Mucosa of rectum (tissue), 2 donors: ENCODE results near the gene TOR1B.

Experiments used
- H3K27ac ChIP-seq, 2 donors: one replicate each; pipeline ENCODE4 v1.7.0; 2013; ENCODE audit warnings: inconsistent platforms in 2 of 2, low read depth in 2 of 2, low read length in 2 of 2
- H3K27me3 ChIP-seq, 2 donors: one replicate each; pipeline ENCODE4 v1.7.0; 2013; ENCODE audit warnings: low read length in 2 of 2; ENCODE audit not compliant: control insufficient read depth in 2 of 2, insufficient read depth in 2 of 2
- H3K36me3 ChIP-seq, 2 donors: one replicate each; pipeline ENCODE4 v1.7.0; 2013; ENCODE audit warnings: low read length in 2 of 2; ENCODE audit not compliant: control insufficient read depth in 2 of 2, insufficient read depth in 2 of 2
- H3K4me1 ChIP-seq, 2 donors: one replicate each; pipeline ENCODE4 v1.7.0; 2013; ENCODE audit warnings: low read length in 2 of 2, mild to moderate bottlenecking in 1 of 2; ENCODE audit not compliant: control insufficient read depth in 2 of 2, insufficient read depth in 2 of 2
- H3K4me3 ChIP-seq, 2 donors: one replicate each; pipeline ENCODE4 v1.7.0; 2013; ENCODE audit warnings: low read length in 2 of 2
- H3K9ac ChIP-seq, 2 donors: one replicate each; pipeline ENCODE4 v1.7.0; 2013; ENCODE audit warnings: low read length in 2 of 2, low read depth in 1 of 2, mild to moderate bottlenecking in 1 of 2
- H3K9me3 ChIP-seq, 2 donors: one replicate each; pipeline ENCODE4 v1.7.0; 2013; ENCODE audit warnings: low read length in 2 of 2; ENCODE audit not compliant: control insufficient read depth in 2 of 2
- donor health status: healthy.
- donor health status: Normal muscosa, but diverticular disease.

TOR1B gene

DNA sequence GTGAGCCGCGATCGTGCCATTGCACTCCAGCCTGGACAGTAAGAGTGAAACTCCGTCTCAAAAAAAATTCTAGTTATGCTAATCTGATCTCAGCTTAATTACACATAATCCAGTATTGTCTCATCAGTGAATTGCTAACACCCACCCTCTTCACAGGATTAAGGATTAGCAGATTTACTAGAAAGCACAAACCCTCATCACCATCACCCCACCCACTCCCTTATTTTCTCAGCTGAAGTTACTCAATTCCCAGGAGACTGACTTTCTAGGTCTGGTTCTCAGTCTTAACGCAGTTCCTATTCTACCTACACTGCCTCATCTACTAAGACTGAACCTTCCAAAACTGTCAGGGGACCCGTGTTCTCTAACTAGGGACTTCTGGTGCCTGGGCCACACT is 9.0 kb downstream of the TOR1B start:
- Histone ChIP-seq H3K36me3 (peaks cover 36 to 66% of the 10 kb centered on the region in 2 donors), H3K27me3 (no peaks in the 10 kb centered on the region), H3K27ac (peak overlapping the region; percentile 75 to 76), H3K9ac (peak overlapping the region; percentile 21 to 41), H3K4me3 (peak overlapping the region in 1 of 2 donors; percentile 38), H3K9me3 (no peaks in the 10 kb centered on the region), H3K4me1 (peaks cover 25 to 26% of the 10 kb centered on the region in 2 donors)

DNA sequence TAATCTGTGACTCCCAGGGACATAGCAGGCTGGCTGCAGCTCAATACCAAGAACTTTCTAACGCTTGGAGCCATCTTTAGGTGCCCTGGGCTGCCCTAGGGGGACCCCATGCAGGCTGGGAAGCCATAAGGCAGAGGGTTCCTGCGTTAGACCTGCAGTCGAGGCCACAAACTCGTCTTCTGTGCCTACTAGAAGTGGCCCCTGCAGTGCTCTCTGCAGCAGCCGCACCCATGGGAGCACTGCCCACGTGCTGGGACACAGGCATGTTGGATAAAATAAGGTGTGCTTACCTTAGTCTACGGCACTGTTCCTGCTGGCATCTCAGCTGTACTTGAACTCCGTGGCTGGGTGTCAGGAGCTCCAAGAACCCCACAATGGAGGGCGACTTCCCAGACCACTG is 9.4 kb downstream of the TOR1B start:
- Histone ChIP-seq H3K9ac (peak overlapping the region in 1 of 2 donors; percentile 21), H3K4me3 (peak overlapping the region in 1 of 2 donors; percentile 38), H3K4me1 (peaks cover 25 to 26% of the 10 kb centered on the region in 2 donors), H3K27ac (peak overlapping the region; percentile 75 to 76), H3K36me3 (peaks cover 35 to 66% of the 10 kb centered on the region in 2 donors), H3K27me3 (no peaks in the 10 kb centered on the region), H3K9me3 (no peaks in the 10 kb centered on the region)

DNA sequence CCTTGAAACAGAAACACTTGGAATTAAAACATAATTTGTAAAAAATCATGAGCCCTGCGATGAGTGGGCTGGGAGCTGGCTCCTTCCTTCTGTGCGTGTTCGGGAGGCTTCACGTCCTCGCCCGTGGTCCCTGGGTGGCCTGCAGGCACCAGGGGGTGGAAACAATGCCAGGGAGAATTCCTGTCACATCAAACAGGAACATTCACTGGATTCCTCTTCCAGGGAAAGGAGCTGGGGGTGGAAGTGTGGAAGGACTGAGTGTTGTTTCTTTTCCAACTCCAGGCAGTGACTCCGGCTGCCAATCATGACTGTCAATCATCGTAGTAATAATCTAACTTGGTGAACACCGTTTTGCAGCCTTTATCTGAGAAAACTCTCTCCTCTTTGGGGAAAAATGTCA is 10.7 kb downstream of the TOR1B start:
- Histone ChIP-seq H3K9me3 (no peaks in the 10 kb centered on the region), H3K36me3 (peaks cover 42 to 68% of the 10 kb centered on the region in 2 donors), H3K27ac (no peak overlapping the region), H3K27me3 (no peaks in the 10 kb centered on the region), H3K4me1 (peaks cover 25 to 26% of the 10 kb centered on the region in 2 donors), H3K9ac (no peak overlapping the region), H3K4me3 (no peak overlapping the region)

DNA sequence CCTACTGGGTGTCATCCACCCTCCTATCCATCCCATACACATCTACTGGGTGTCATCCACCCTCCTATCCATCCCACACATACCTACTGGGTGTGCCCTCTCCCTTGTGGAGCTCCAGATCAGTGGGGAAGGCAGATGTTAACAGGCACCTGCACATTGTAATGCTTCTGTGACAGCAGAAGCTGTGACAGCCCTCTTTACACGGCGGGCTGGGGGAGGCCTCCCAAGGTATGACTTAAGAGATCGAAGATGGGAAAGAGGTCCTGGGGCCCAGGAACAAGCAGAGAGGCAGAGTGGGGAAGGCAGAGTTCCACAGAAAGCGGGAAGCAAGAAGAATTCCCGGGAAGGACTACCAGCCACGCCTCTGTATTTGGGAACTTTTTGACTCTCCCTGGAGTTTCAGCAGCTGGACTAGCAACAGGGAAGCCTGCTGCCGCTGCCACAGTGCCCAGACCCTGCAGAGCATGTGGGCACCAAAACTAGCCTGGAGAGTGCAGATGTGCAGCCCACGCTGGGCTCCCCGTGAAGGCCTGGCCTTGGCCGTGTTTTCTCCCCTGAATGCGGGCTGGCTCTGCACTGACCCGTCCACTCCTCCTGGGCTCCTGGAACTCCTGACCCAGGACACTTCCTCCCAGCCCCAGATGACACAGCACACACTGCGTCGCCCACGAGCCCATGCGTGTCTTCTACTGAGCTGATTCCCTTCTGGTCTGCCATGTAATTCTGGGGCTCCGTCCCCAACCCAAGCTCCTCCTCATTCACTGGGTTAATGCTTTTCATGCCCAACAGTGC is 11.6 kb downstream of the TOR1B start:
- no peak overlapping the region for H3K9ac ChIP-seq
- H3K36me3 ChIP-seq = peaks cover 37 to 62% of the 10 kb centered on the region in 2 donors
- H3K4me1 ChIP-seq = peaks cover 24 to 26% of the 10 kb centered on the region in 2 donors
- H3K27ac ChIP-seq = no peak overlapping the region
- H3K4me3 ChIP-seq = no peak overlapping the region
- no peaks in the 10 kb centered on the region for H3K9me3 ChIP-seq
- H3K27me3 ChIP-seq = no peaks in the 10 kb centered on the region

DNA sequence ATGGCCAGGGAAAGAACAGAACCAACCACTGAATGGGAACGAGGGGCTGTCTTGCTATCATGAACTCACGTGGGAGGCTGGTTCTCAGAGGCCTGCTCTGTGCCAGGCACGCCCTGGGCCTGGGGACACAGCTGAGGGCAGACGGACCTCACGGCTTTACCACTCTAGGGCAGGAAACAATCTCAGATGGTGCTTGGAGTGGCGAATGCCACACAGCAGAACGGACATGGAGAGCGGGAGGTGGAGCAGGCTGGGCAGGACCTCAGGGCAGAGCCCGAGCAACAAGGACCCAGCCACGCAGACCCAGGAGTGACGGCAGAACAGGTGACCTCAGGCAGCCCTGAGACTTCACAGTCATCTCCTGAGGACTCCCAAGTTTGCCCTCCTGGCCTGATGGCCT is 12.3 kb downstream of the TOR1B start:
- Histone ChIP-seq H3K9ac (no peak overlapping the region), H3K4me1 (peaks cover 17 to 21% of the 10 kb centered on the region in 2 donors), H3K9me3 (no peaks in the 10 kb centered on the region), H3K27me3 (no peaks in the 10 kb centered on the region), H3K36me3 (peaks cover 34 to 60% of the 10 kb centered on the region in 2 donors), H3K4me3 (no peak overlapping the region), H3K27ac (no peak overlapping the region)

DNA sequence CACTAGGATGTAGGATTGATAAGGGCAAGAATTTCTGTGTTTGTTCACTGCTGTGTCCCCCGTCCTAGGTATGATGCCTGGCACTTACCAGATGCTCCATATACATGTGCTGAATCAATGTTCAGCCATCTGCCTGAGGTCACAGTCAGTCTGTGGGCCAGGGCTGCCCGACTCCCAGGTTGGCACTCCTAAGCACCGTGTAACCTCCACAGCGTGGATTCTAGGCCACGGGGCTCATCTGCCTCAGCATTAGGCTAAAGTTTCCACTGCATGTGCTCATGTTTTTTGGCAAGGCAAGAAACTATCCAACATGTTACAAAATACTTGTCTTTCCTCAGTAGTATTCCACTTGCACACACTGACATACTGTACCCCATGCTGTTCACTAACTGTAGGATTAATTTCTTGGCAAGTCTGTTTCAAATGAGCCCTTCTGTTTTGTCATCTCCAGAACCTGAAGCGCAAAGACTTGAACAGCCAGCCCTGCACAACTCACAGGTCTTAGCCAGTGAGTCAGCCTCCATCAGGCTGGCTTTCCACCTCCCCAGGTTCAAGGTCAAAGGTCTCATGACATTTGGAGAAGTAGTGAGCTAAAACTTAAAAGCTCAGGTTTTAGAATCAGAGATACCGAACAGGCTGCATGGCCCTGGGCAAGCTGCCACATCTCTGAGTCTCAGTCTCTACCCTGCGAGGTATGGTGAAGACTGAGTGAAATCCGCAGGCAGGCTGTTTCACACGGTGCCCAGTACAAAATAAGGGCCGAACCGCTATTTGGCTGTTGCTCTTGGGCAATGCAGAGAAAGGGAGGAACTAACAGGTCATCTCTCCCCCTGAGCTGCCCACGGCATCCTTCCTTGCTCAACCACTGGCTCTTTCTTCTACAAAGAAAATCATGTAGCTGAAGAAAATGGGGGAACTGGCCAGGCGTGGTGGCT is 13.8 kb downstream of the TOR1B start:
- peaks cover 10 to 11% of the 10 kb centered on the region in 2 donors for H3K4me1 ChIP-seq
- H3K27ac ChIP-seq = no peak overlapping the region
- no peak overlapping the region for H3K4me3 ChIP-seq
- no peak overlapping the region for H3K9ac ChIP-seq
- no peaks in the 10 kb centered on the region for H3K27me3 ChIP-seq
- no peaks in the 10 kb centered on the region for H3K9me3 ChIP-seq
- H3K36me3 ChIP-seq = peaks cover 38 to 68% of the 10 kb centered on the region in 2 donors

DNA sequence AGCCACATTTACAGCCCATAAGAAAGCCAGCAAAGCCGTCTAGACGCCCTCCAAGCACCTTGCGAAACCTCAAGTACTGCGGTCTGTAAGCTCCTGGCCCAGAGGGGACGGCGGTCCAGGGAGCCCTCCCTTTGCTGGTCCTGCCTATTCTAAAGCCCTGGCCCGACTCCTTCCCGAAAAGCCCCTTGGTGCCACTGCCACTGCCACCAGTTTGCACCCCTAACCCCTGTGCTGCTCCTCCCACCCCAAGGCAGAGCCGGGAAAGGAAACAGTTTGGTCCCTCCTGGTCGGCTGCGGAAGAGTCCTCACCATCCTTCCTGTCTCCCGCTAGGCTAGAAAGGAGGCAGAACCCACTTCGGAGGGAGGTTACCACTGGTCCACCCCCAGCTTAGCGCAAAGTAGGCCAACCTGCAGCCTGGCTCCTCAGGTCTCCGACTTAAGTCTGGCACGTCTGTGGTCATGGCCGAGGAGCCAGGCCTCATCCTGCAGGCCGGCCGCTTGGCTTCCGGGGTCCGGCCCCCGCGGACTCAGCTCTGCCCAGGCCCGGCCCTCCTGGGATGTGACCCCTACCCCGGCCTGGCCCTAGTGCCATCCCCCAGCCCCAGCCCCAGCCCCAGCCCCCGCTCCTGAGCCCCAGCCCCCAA is 20.0 kb downstream of the TOR1B start:
- Histone ChIP-seq H3K9me3 (no peaks in the 10 kb centered on the region), H3K27ac (peak overlapping the region in 1 of 2 donors; percentile 15), H3K9ac (peak overlapping the region; percentile 26 to 64)

DNA sequence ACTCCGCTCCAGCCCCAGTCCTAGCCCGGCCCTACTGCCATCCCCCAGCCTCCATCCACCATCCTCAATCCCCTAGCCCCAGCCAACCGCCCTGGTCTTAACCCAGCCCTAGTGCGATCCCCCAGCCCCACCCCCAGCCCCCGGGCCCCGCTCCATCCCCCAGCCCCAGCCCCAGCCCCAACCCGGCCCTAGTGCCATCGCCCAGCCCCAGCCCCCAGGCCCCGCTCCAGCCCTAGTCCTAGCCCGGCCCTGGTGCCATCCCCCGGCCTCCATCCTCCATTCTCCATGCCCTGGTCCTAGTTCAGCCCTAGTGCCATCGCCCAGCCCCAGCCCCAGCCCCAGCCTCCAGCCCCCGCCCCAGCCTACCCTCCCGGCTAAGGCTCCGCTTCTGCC is 20.6 kb downstream of the TOR1B start:
- Histone ChIP-seq H3K36me3 (peaks cover 21 to 37% of the 10 kb centered on the region in 2 donors), H3K4me1 (peaks cover 3 to 7% of the 10 kb centered on the region in 2 donors), H3K4me3 (peak overlapping the region; percentile 78 to 94), H3K27ac (peak overlapping the region; percentile 57 to 76), H3K9me3 (no peaks in the 10 kb centered on the region), H3K9ac (peak overlapping the region; percentile 72 to 79), H3K27me3 (no peaks in the 10 kb centered on the region)

More for the DNA sequence above, 20.0 kb downstream of the TOR1B start:
- Histone ChIP-seq H3K4me1 (peaks cover 3 to 7% of the 10 kb centered on the region in 2 donors), H3K27me3 (no peaks in the 10 kb centered on the region), H3K4me3 (peak overlapping the region; percentile 79 to 94), H3K36me3 (peaks cover 23 to 38% of the 10 kb centered on the region in 2 donors)

DNA sequence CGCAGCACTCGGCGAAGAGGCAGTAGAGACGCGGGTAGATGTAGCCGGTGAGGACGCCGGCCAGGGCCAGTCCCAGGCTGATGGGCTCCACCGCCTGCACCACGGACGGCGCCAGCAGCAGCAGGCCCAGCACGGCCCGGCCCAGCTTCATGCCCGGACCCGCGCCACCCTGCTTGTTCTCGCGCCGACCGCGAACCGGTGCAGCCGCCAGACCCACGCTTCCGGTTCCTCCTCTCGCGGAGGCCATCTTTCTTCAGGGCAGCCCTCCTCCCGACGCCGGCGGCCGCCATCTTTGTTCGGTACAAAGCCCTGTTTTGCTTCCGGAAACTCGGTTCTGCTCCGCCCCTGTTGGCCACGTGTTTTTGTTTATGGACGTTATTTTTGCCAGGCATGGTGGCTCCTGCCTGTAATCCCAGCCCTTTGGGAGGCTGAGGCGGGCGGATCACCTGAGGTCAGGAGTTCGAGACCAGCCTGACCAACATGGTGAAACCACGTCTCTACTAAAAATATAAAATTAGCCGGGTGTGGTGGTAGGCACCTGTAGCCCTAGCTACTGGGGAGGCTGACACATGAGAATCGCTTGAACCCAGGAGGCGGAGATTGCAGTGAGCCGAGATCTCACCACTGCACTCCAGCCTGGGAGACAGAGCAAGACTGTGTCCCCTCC is 21.1 kb downstream of the TOR1B start, which contains the start of gene TOR1A:
Gene TOR1A (minus strand): TSS at position 202 of the 667 bp plus-strand sequence. CDS start 51 bp downstream, at position 151.
- Histone ChIP-seq H3K27ac (peak within 1 kb of the TSS; percentile 57 to 76), H3K9ac (peak within 1 kb of the TSS; percentile 72 to 79), H3K4me1 (peaks cover 3 to 7% of the 10 kb centered on the region in 2 donors), H3K27me3 (no peaks in the 10 kb centered on the region), H3K36me3 (peaks cover 22 to 37% of the 10 kb centered on the region in 2 donors), H3K4me3 (peak within 1 kb of the TSS; percentile 79 to 94), H3K9me3 (no peaks in the 10 kb centered on the region)
